ENCODE data around the gene RIMS1.
"Not testable (repeated sequence)": the region's sequence is repeated elsewhere in the genome, so short reads cannot be mapped to it uniquely, and the experiment has no call there.

Gene RIMS1

DNA sequence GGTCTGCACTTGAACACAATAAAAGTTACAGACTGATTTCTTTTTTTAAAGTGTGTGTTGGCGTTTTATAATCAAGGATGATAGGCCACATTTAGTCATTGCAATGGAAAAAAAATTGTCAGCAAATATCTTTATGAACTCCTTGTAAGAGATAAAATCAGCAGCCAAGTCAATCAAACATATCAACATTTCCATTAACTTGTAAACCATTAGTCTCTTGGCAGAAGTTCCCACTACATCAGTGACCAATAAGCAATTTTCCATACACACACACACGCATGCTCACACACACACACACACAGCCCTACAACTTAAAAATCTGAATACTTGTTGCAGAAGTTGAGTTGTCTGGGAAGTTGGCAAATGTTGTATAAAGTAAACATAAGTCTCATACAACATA, 419.6 kb downstream of the RIMS1 start:
- DNase-seq (ENCODE audit: extremely low read depth, low read depth) = no peak
- TF ChIP-seq, protein P1, sequence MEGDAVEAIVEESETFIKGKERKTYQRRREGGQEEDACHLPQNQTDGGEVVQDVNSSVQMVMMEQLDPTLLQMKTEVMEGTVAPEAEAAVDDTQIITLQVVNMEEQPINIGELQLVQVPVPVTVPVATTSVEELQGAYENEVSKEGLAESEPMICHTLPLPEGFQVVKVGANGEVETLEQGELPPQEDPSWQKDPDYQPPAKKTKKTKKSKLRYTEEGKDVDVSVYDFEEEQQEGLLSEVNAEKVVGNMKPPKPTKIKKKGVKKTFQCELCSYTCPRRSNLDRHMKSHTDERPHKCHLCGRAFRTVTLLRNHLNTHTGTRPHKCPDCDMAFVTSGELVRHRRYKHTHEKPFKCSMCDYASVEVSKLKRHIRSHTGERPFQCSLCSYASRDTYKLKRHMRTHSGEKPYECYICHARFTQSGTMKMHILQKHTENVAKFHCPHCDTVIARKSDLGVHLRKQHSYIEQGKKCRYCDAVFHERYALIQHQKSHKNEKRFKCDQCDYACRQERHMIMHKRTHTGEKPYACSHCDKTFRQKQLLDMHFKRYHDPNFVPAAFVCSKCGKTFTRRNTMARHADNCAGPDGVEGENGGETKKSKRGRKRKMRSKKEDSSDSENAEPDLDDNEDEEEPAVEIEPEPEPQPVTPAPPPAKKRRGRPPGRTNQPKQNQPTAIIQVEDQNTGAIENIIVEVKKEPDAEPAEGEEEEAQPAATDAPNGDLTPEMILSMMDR (IDR thresholded peaks at IDR 0.05; ENCODE audit: low read depth, low read length) = no peak

DNA sequence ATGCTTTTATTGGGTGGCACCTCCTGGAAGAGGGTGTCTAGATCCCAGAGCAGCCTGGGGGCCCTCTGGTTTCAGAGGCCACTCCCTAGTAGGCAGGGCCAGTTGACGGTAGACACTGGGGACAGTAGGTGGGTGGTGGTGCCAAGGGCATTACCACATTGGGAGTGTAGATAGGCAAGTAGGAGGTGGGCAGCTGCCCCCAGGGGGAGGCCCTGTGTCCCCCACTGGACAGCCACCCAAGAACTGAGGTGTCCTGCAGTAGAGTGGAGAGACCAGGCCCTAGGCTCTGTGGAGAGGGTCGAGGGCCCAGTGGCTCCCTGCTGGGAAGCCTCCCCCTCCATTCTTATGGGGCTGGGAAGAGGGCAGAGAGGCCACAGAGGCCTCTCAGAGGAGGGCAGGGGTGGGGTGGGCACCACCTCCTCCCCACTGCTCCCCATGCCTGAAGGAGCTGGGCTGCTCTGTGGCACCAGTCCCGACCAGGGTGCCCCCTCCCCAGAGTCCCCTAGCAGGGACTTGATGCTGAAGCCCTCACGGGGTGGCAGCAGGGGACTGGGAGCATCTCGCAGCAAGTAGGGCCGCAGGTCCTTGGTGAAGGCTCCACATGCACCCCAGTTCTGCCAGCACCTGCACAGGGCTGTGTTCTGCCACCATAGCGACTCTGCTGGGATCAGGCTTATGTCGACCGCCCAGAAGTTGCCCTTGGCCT, 430.5 kb downstream of the RIMS1 start:
- DNase-seq (ENCODE audit: extremely low read depth, low read depth) = no peak
- TF ChIP-seq, protein P1 (IDR thresholded peaks at IDR 0.05; ENCODE audit: low read depth, low read length) = no peak

DNA sequence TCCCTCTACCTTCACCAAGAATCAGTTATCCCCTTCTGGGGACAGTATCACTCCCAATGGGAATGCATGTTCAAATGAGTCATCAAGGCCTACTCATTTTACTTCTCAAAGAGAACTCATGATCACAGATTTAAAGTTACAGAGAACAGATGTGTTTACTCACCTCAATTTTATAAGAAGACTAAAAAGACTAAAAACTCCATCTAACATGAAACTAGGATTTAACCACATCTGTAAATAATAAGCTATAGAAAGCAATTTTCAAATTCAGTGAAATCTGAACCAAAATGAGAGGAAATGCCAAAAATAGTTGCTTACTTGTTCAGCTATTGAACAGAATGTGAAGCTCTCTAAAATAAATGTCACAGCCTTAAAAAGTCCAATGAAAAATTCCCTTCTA, 435.4 kb downstream of the RIMS1 start:
- DNase-seq (ENCODE audit: extremely low read depth, low read depth) = peak; percentile 29
- TF ChIP-seq, protein P1 (IDR thresholded peaks at IDR 0.05; ENCODE audit: low read depth, low read length) = no peak

DNA sequence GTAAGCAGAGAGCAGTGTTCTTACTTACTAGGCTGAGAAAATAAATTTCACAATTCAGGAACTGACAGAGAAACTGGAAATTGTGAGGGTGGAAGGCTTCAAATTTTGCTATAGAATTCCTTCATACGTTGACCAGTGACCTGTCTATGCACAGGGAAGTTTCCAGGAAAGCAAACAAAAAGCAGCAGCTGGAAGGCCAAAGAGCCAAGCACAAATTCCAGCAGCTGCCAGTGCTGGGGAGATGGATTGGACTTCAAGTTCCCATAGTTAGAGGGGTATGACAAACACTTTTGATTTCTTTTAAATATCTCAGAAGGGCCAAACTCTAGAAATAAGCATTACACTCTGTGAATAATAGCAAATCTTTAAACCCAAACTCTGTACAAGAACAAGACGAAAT, 436.4 kb downstream of the RIMS1 start:
- no peak for DNase-seq (ENCODE audit: extremely low read depth, low read depth)
- TF ChIP-seq, protein P1 (IDR thresholded peaks at IDR 0.05; ENCODE audit: low read depth, low read length) = no peak

DNA sequence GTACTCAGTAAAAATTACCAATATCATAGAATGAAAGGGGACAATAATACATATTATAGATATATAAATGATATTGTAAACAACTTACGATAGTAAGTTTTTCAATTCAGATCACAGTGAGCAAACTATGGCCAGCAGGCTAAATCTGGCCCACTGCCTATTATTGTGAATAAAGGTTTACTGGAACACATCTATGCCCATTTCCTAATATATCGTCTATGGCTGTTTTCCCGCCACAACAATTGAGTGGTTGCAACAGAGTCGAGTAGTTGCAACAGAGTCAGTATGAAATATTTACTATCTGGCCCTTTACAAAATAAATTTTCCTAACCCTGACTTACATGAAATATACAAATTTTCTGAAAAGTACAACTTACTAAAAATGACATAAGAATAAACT, 438.2 kb downstream of the RIMS1 start:
- DNase-seq (ENCODE audit: extremely low read depth, low read depth) = no peak
- TF ChIP-seq, protein P1 (IDR thresholded peaks at IDR 0.05; ENCODE audit: low read depth, low read length) = no peak

DNA sequence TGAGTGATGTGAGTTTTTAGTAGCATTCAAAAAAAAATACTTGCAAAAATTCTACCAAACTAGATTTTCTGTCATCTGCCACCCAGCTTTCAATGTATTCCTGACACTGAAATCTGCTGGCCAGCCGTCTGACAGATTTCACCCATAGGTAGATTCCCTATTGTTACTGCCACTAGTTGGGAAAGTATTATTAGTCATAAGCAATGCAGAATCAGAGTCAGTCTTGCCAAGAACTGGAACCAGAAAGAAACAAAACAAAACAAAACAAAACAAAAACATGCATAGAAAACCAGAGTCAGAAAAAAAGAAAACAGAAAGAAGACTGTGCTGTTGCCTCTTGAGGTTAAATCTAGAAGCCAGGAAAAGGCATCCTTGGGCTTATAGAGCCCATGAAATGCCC, 442.4 kb downstream of the RIMS1 start:
- TF ChIP-seq, protein P1 (IDR thresholded peaks at IDR 0.05; ENCODE audit: low read depth, low read length) = no peak
- DNase-seq (ENCODE audit: extremely low read depth, low read depth) = no peak

DNA sequence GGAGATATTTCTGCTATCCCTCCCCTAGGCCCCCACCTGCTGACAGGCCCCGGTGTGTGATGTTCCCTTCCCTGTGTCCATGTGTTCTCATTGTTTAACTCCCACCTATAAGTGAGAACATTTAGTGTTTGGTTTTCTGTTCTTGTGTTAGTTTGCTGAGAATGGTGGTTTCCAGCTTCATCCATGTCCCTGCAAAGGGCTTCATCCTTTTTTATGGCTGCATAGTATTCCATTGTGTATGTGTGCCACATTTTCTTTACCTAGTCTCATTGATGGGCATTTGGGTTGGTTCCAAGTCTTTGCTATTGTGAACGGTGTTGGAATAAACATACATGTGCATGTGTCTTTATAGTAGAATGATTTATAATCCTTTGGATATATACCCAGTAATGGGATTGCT, 448.9 kb downstream of the RIMS1 start:
- DNase-seq (ENCODE audit: extremely low read depth, low read depth) = not testable (repeated sequence)

DNA sequence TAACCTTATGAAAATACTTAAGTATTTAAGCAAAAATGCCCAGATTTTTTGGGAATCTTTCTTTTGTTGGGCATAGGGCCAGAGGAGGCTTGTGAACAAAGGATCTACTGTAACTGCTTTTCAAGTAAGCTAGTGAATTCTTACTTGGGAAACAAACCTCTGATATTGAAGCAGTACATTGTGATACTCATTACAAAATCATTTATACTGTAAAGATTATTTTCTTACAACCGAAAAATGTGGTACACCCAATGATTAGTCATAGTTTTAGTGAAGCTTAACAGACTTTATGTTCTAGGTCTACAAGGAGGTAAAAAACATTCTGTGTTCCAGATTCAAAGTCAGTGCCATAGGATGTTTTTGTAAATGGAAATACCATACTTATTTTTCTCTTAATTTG, 462.6 kb downstream of the RIMS1 start:
- TF ChIP-seq, protein P1 (IDR thresholded peaks at IDR 0.05; ENCODE audit: low read depth, low read length) = no peak
- no peak for DNase-seq (ENCODE audit: extremely low read depth, low read depth)
